WI38 (cell line): ENCODE data around the gene CLEC4E.

Experiments used
- H3K4me3 ChIP-seq: 2 replicates; pipeline ENCODE4 v1.5.1; 2011; ENCODE audit warnings: low read depth, mild to moderate bottlenecking, control low read depth, low read length
- CTCF ChIP-seq: IDR thresholded peaks from 2 replicates; pipeline ENCODE4 v1.5.1; 2012; ENCODE audit warnings: low read depth, mild to moderate bottlenecking, control low read depth, low read length

CLEC4E gene

GRCh38 chr12:8564656-8565055 lies 24.0 kb upstream of the CLEC4E start:
- no peak for TF ChIP-seq CTCF
- no peak overlapping the region for H3K4me3 ChIP-seq

GRCh38 chr12:8563356-8563755 lies 22.7 kb upstream of the CLEC4E start:
- TF ChIP-seq CTCF: no peak
- no peak overlapping the region for H3K4me3 ChIP-seq

- no peak overlapping the region for H3K4me3 ChIP-seq
- no peak for TF ChIP-seq CTCF
Measured at GRCh38 chr12:8562310-8562709, 21.6 kb upstream of the CLEC4E start.

- no peak for TF ChIP-seq CTCF
- no peak overlapping the region for H3K4me3 ChIP-seq
Measured at GRCh38 chr12:8561011-8561410, 20.3 kb upstream of the CLEC4E start.

GRCh38 chr12:8559676-8560075 lies 19.0 kb upstream of the CLEC4E start:
- no peak overlapping the region for H3K4me3 ChIP-seq
- no peak for TF ChIP-seq CTCF

- no peak overlapping the region for H3K4me3 ChIP-seq
- no peak for TF ChIP-seq CTCF
Measured at GRCh38 chr12:8556531-8557097, 15.9 kb upstream of the CLEC4E start.

- no peak for TF ChIP-seq CTCF
- no peak overlapping the region for H3K4me3 ChIP-seq
Measured at GRCh38 chr12:8554451-8555195, 13.9 kb upstream of the CLEC4E start.
